Hepatocyte (in vitro differentiated cells): ENCODE data around the gene PAX6.

Experiments
- EZH2 ChIP-seq: fragments of 200-600 bp; sonication (generic); IDR thresholded peaks from 2 replicates; pipeline ENCODE4 v1.6.1; 2016; ENCODE audit warnings: antibody characterized with exemption, mild to moderate bottlenecking, borderline replicate concordance
- EZH2phosphoT487 ChIP-seq: fragments of 200-600 bp; sonication (generic); IDR thresholded peaks from one replicate; pipeline ENCODE4 v1.6.1; 2018; ENCODE audit warnings: antibody characterized with exemption, mild to moderate bottlenecking, low read depth, moderate library complexity; ENCODE audit not compliant: unreplicated experiment, severe bottlenecking
- TF ChIP-seq, protein P1 (sequence below): fragments of 200-600 bp; sonication (generic); IDR thresholded peaks from 2 replicates; pipeline ENCODE4 v1.5.1; 2016; ENCODE audit warnings: antibody characterized with exemption, mild to moderate bottlenecking; ENCODE audit not compliant: poor library complexity

DNA sequence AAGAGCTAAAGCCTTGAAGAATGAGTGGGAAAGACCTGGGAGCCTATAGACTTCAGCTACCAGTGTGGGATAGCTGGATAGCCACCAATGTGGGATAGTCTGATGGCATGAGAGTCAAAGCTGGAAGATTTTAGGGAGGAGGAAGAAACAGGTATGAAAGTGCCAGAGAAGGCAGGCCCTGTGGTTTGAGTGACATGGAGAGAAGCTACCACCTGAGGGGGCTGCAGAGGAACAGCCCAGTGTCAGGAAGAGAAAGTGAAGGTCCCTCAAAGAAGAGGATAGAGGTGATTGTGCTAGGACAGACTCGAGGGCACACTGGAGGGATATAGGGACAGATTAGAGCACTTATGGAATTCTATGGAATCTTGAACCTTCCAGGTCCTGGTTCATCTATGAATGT is 23.1 kb upstream of the PAX6 start:
- TF ChIP-seq, protein P1, sequence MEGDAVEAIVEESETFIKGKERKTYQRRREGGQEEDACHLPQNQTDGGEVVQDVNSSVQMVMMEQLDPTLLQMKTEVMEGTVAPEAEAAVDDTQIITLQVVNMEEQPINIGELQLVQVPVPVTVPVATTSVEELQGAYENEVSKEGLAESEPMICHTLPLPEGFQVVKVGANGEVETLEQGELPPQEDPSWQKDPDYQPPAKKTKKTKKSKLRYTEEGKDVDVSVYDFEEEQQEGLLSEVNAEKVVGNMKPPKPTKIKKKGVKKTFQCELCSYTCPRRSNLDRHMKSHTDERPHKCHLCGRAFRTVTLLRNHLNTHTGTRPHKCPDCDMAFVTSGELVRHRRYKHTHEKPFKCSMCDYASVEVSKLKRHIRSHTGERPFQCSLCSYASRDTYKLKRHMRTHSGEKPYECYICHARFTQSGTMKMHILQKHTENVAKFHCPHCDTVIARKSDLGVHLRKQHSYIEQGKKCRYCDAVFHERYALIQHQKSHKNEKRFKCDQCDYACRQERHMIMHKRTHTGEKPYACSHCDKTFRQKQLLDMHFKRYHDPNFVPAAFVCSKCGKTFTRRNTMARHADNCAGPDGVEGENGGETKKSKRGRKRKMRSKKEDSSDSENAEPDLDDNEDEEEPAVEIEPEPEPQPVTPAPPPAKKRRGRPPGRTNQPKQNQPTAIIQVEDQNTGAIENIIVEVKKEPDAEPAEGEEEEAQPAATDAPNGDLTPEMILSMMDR = no peak
- TF ChIP-seq EZH2 = no peak
- no peak for TF ChIP-seq EZH2phosphoT487
